Ectodermal cell (in vitro differentiated cells): ENCODE measurements around the gene ACTN4.
"Not testable (repeated sequence)": the region's sequence is repeated elsewhere in the genome, so short reads cannot be mapped to it uniquely, and the experiment has no call there.

Experiments used
- H3K27ac ChIP-seq: 2 replicates; pipeline ENCODE4 v1.7.0; 2013; ENCODE audit warnings: mild to moderate bottlenecking, low read depth, low read length; ENCODE audit not compliant: insufficient read depth, poor library complexity, severe bottlenecking
- H3K27me3 ChIP-seq: 2 replicates; pipeline ENCODE4 v1.7.0; 2013; ENCODE audit warnings: mild to moderate bottlenecking, low read length; ENCODE audit not compliant: insufficient read depth, control insufficient read depth, poor library complexity, severe bottlenecking
- H3K36me3 ChIP-seq: one replicate; pipeline ENCODE4 v1.7.0; 2013; ENCODE audit warnings: low read length; ENCODE audit not compliant: control insufficient read depth, insufficient read depth
- H3K4me1 ChIP-seq: one replicate; pipeline ENCODE4 v1.7.0; 2013; ENCODE audit warnings: low read length; ENCODE audit not compliant: control insufficient read depth, insufficient read depth
- H3K4me3 ChIP-seq: 2 replicates; pipeline ENCODE4 v1.7.0; 2013; ENCODE audit warnings: low read depth, low read length, control low read depth; ENCODE audit not compliant: insufficient read depth
- H3K9me3 ChIP-seq: 2 replicates; pipeline ENCODE4 v1.7.0; 2013; ENCODE audit warnings: mild to moderate bottlenecking, low read length, moderate library complexity; ENCODE audit not compliant: control insufficient read depth
- WGBS, 2 experiments: methylation state at CpG; one replicate each; pipeline ENCODE4 v1.1.7; 2013; ENCODE audit warnings: missing lambda C conversion rate in 2 of 2; 5-methylcytosine and 5-hydroxymethylcytosine counted together

The ACTN4 gene

GRCh38 chr19:38769635-38770211, 122.3 kb downstream of the ACTN4 start:
- 65% methylated on average over 42 of the region's 42 CpGs for WGBS, 2 experiments
- Histone ChIP-seq H3K4me3 (no peak overlapping the region), H3K36me3 (no peaks in the 10 kb centered on the region)

DNA sequence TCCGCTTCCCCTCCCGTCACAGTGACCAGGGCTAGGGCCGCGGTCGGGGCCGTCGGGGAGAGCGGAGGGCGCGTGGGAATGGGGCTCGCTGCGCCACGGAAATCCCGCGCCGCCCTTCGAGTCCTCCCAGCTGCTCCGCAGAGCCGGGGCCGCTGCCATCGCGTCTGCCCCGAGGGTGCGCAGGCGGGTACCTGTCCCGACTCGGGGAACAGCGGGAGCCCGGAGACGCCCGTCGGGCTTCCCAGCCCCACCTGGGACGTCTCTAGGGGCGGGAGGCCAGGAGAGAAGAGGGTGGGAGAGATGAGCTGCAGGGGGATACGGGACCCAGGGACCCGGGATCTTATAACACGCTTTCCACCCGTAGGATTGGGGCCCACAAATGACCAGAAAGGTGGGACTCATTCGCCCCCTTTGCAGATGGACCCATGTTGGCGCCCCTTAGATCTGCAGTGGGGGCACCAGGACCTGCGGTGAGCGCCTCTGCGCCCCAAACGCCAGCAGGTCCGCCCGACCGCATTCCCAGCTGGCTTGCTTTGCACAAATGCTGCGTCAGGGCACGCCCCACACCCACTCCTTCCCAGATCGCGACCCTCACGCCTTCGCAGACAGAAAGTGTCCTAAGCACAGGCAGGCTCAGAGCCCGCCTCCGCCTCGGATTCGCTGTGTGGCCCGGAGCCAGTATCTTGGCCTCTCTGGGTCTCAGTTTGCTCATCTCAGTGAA, 122.9 kb downstream of the ACTN4 start:
- H3K27me3 ChIP-seq, H3K27ac ChIP-seq, H3K9me3 ChIP-seq, H3K4me3 ChIP-seq, H3K4me1 ChIP-seq, H3K36me3 ChIP-seq: not testable (repeated sequence)
- WGBS, 2 experiments, result 85 to 86% methylated on average over 19 to 20 of the region's 58 CpGs

More at GRCh38 chr19:38769635-38770211, 122.3 kb downstream of the ACTN4 start:
- Histone ChIP-seq H3K27ac (no peak overlapping the region), H3K4me1 (peaks cover 7% of the 10 kb centered on the region), H3K27me3 (peaks cover 4% of the 10 kb centered on the region), H3K9me3 (no peaks in the 10 kb centered on the region)

GRCh38 chr19:38770949-38771275, 123.5 kb downstream of the ACTN4 start:
- not testable (repeated sequence) for H3K36me3 ChIP-seq, H3K27me3 ChIP-seq, H3K4me1 ChIP-seq, H3K9me3 ChIP-seq, H3K4me3 ChIP-seq, H3K27ac ChIP-seq
- WGBS, 2 experiments, result 67 to 100% methylated on average over 1 of the region's 22 CpGs

DNA sequence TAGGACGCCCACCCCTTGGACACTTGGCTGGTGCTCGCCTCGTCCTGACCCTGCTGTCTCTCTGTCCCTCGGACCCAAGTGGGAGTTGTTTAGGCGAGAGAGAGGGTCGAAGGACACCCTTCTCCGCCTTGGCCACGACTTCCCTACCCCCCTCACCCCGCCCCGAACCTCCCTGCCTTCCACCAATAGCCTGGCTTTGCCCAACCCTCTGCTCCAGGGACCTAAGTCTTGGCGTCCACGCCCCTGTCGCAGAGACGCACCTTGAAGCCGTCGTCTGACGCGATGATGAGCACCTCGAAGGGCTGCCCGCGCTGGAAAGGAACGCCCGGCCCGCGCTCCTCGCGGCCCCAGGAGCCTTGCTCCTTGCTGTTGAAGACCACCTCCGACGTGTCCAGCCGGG, 124.1 kb downstream of the ACTN4 start:
- H3K27ac ChIP-seq, H3K9me3 ChIP-seq, H3K4me1 ChIP-seq, H3K4me3 ChIP-seq, H3K36me3 ChIP-seq, H3K27me3 ChIP-seq: not testable (repeated sequence)
- no CpG with 5 or more reads among the region's 30 CpGs for WGBS, 2 experiments

DNA sequence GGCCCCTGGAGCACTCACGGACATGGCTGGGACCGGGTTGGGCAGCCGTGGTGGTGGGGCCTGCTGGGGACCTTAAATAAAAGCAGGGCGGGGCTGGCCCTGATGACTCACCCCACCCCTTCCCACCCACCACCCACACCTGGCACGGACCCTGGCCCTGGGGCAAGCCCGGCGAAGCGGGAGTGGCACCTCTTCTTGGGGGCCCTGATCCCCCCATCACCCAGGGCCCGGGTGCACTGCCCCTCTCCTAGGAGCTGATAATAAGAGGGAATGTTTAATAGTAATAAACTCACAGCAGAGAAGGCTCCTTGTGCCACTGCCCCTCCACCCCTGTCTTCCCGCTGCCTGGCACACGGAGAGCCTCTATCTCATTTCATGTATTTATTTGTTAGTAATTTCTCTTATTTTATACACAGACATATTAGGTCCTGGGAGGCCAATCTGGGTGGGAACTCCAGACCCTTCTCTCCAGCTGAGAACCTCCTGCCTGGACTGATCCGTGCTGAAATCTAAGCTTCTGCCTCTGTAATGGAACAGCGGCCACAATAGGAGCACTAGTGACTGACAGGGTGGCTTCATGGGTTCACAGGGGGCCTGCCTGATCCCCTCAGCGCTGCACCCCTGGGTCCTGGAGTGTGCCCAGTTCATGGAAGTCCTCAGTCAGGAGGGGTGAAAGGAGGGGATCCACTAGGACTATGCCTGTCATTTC, 126.2 kb downstream of the ACTN4 start, which contains the start of gene LGALS7:
TSS of gene LGALS7 (minus strand) at position 49 of the 709 bp plus-strand sequence. CDS start at position 24, 25 bp downstream.
- H3K4me1 ChIP-seq, result peaks cover 7% of the 10 kb centered on the region
- peaks cover 4% of the 10 kb centered on the region for H3K27me3 ChIP-seq
- H3K4me3 ChIP-seq, result no peak within 1 kb of the TSS
- no peaks in the 10 kb centered on the region for H3K36me3 ChIP-seq
- 78% methylated on average over 8 to 9 of the region's 14 CpGs for WGBS, 2 experiments
- no peaks in the 10 kb centered on the region for H3K9me3 ChIP-seq
- H3K27ac ChIP-seq, result no peak within 1 kb of the TSS

GRCh38 chr19:38774181-38774950, 126.9 kb downstream of the ACTN4 start:
- Histone ChIP-seq H3K27me3 (peaks cover 4% of the 10 kb centered on the region), H3K4me1 (peaks cover 7% of the 10 kb centered on the region), H3K36me3 (no peaks in the 10 kb centered on the region), H3K4me3 (no peak overlapping the region), H3K27ac (no peak overlapping the region), H3K9me3 (no peaks in the 10 kb centered on the region)
- WGBS, 2 experiments, result 84 to 86% methylated on average over 13 of the region's 13 CpGs

DNA sequence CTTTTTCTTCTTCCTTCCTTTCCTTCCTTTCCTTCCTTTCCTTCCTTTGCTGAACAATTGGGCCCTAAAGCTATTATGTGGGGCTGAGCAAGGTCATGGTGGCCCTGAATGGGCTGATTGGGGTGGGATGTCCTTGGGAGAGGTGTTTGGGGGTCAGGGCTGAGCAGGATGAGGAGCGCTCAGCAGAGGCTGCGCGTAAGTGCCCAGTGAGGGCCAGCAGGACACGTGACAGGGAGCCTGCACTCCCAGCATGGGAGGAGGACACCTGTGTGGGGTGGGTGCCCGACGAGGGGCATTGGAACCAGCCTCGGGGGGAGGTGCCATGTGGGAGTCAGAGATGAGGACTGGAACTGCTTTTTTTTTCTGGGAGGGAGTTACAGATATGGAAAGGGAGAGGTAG, 131.3 kb downstream of the ACTN4 start:
- peaks cover 4% of the 10 kb centered on the region for H3K4me1 ChIP-seq
- H3K4me3 ChIP-seq, result no peak overlapping the region
- WGBS, 2 experiments, result 79 to 88% methylated on average over 7 of the region's 7 CpGs
- no peaks in the 10 kb centered on the region for H3K9me3 ChIP-seq
- no peaks in the 10 kb centered on the region for H3K27me3 ChIP-seq
- H3K36me3 ChIP-seq, result no peaks in the 10 kb centered on the region
- H3K27ac ChIP-seq, result no peak overlapping the region

GRCh38 chr19:38780443-38780842, 133.0 kb downstream of the ACTN4 start:
- H3K4me3 ChIP-seq, result no peak overlapping the region
- no peaks in the 10 kb centered on the region for H3K36me3 ChIP-seq
- H3K27me3 ChIP-seq, result no peaks in the 10 kb centered on the region
- no peaks in the 10 kb centered on the region for H3K4me1 ChIP-seq
- WGBS, 2 experiments, result 92 to 93% methylated on average over 7 of the region's 7 CpGs
- no peak overlapping the region for H3K27ac ChIP-seq
- H3K9me3 ChIP-seq, result no peaks in the 10 kb centered on the region

DNA sequence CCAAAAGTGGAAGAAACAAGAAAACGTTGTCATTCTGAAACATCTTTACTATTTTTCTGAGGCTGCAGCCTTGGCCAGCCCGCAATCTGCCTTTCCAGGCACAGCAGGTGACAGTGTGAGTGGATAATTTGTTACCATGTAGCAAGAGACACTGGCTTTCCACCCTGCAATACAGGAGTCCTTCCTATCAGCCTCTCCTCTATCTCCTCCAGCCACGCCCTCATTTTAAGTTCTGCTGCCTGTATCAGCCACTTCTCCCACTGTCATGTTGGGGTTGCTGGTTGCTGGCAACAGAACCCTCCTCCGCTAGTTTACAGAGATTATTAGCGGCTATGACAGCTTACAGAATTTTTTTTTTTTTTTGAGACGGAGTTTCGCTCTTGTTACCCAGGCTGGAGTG, 133.6 kb downstream of the ACTN4 start:
- 90 to 92% methylated on average over 7 of the region's 7 CpGs for WGBS, 2 experiments

More for the DNA sequence above, 133.6 kb downstream of the ACTN4 start:
- Histone ChIP-seq H3K4me3 (no peak overlapping the region), H3K36me3 (no peaks in the 10 kb centered on the region), H3K4me1 (no peaks in the 10 kb centered on the region), H3K27ac (no peak overlapping the region), H3K27me3 (no peaks in the 10 kb centered on the region), H3K9me3 (no peaks in the 10 kb centered on the region)
